ENCODE measurements around the gene TEKT1.
"Not testable (repeated sequence)": the region's sequence is repeated elsewhere in the genome, so short reads cannot be mapped to it uniquely, and the experiment has no call there.

The TEKT1 gene

GRCh38 chr17:6831661-6832263 lies at the start of gene TEKT1:
Gene TEKT1 (minus strand): TSS chr17:6831729. CDS start chr17:6830376, 1,353 bp downstream.
- DNase-seq (ENCODE audit: low read depth in 2 of 2): peak; percentile 46 to 52

GRCh38 chr17:6879221-6879975 lies 47.9 kb upstream of the TEKT1 start:
- DNase-seq (ENCODE audit: low read depth in 2 of 2): not testable (repeated sequence)

GRCh38 chr17:6875276-6875675 lies 43.7 kb upstream of the TEKT1 start:
- not testable (repeated sequence) for DNase-seq (ENCODE audit: low read depth in 2 of 2)

GRCh38 chr17:6872936-6873335 lies 41.4 kb upstream of the TEKT1 start:
- no peak for DNase-seq (ENCODE audit: low read depth in 2 of 2)

GRCh38 chr17:6870841-6871240 lies 39.3 kb upstream of the TEKT1 start:
- DNase-seq (ENCODE audit: low read depth in 2 of 2): no peak

GRCh38 chr17:6868582-6868981 lies 37.1 kb upstream of the TEKT1 start:
- no peak for DNase-seq (ENCODE audit: low read depth in 2 of 2)

- no peak for DNase-seq (ENCODE audit: low read depth in 2 of 2)
Measured at GRCh38 chr17:6867849-6868248, 36.3 kb upstream of the TEKT1 start.

- DNase-seq (ENCODE audit: low read depth in 2 of 2): no peak
Measured at GRCh38 chr17:6862825-6863224, 31.3 kb upstream of the TEKT1 start.

- no peak for DNase-seq (ENCODE audit: low read depth in 2 of 2)
Measured at GRCh38 chr17:6862122-6862521, 30.6 kb upstream of the TEKT1 start.

- DNase-seq (ENCODE audit: low read depth in 2 of 2): no peak
Measured at GRCh38 chr17:6857904-6858303, 26.4 kb upstream of the TEKT1 start.

- DNase-seq (ENCODE audit: low read depth in 2 of 2): no peak
Measured at GRCh38 chr17:6857336-6857735, 25.8 kb upstream of the TEKT1 start.

GRCh38 chr17:6856051-6856450 lies 24.5 kb upstream of the TEKT1 start:
- no peak for DNase-seq (ENCODE audit: low read depth in 2 of 2)

GRCh38 chr17:6853764-6854442 lies 22.4 kb upstream of the TEKT1 start:
- no peak for DNase-seq (ENCODE audit: low read depth in 2 of 2)

GRCh38 chr17:6848545-6849179 lies 17.1 kb upstream of the TEKT1 start:
- DNase-seq (ENCODE audit: low read depth in 2 of 2): not testable (repeated sequence)

GRCh38 chr17:6846138-6846537 lies 14.6 kb upstream of the TEKT1 start:
- DNase-seq (ENCODE audit: low read depth in 2 of 2): not testable (repeated sequence)

- not testable (repeated sequence) for DNase-seq (ENCODE audit: low read depth in 2 of 2)
Measured at GRCh38 chr17:6844406-6844805, 12.9 kb upstream of the TEKT1 start.

GRCh38 chr17:6843241-6843880 lies 11.8 kb upstream of the TEKT1 start:
- no peak for DNase-seq (ENCODE audit: low read depth in 2 of 2)

- DNase-seq (ENCODE audit: low read depth in 2 of 2): not testable (repeated sequence)
Measured at GRCh38 chr17:6841769-6842168, 10.2 kb upstream of the TEKT1 start.

GRCh38 chr17:6830383-6830986 lies 1.0 kb downstream of the TEKT1 start:
- DNase-seq (ENCODE audit: low read depth in 2 of 2): no peak

GRCh38 chr17:6823011-6823442 lies 8.5 kb downstream of the TEKT1 start:
- DNase-seq (ENCODE audit: low read depth in 2 of 2): no peak

- DNase-seq (ENCODE audit: low read depth in 2 of 2): no peak
Measured at GRCh38 chr17:6818938-6819337, 12.6 kb downstream of the TEKT1 start.

Data from stimulated activated CD8-positive, alpha-beta memory T cell treated with anti-CD3 and anti-CD28 coated beads, Interleukin-2, amount 100 ng/mL, for 1 hour (primary cell).